ENCODE measurements around the gene LRWD1.
A peak's percentile ranks its signal among the peaks of the same experiment; 100 is the strongest.
"Not testable (repeated sequence)": the region's sequence is repeated elsewhere in the genome, so short reads cannot be mapped to it uniquely, and the experiment has no call there.

The LRWD1 gene

DNA sequence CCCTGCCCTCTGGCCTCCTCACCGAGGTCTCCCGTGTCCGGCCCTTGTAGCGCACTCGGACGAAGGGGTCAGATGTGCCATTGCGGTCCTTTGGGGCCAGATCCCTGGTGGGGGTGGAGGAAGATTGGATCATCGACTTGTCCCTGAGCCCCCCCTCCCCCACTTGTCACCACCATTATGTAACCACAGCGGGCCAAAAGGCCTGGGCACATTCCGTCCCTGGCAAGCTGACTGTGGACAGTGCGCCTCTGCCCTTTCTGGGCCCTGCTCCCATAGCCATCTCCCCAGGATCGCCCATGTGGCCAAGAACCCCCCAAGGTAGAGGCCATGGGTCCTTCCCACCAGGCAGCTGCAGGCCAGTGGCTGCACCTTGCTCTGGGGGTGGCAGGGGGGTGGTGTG lies 38.4 kb downstream of the LRWD1 start:
- DNase-seq = not testable (repeated sequence)

DNA sequence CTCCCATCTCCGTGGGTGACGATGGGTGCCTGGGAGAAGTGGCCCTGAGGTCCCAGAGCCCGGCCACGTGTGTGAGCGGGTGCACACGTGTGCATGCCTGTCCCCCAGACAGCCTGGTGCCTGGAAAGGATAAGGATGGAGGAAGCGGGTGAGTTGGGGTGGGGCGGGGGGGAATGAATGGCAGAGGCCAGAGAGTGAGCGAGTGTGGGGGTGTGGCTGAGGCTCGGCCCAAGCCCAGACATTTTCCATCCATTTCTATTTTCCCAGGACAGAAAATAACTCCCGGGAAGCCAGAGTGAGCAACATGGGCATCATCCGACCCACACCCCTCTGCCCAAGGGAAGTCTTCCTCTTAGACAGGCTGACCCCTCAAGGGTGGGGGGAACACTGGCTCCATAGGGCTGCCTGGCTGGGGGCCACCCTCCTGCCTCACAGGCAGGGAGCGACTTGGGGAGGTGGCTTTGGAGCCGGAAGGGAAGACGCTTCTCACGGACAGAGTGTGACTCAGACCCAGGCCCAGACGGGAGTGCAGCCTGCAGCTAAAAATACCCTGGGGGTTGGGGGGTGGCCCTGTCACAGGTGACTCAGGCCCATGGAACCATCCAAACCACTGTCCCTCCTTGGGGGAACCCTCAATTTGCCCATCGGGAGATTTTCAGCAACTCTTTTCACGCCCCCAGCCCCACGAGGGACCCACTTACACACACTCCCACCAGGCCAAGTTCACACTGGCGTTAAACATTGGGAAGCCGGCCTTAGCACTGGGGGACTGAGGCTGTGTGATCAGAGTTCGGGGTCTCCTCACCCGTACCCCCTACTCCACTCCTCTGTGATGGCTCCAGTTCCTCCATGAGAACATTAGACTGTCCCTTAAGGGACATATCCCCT lies 40.8 kb downstream of the LRWD1 start:
- DNase-seq = peak; percentile 29

DNA sequence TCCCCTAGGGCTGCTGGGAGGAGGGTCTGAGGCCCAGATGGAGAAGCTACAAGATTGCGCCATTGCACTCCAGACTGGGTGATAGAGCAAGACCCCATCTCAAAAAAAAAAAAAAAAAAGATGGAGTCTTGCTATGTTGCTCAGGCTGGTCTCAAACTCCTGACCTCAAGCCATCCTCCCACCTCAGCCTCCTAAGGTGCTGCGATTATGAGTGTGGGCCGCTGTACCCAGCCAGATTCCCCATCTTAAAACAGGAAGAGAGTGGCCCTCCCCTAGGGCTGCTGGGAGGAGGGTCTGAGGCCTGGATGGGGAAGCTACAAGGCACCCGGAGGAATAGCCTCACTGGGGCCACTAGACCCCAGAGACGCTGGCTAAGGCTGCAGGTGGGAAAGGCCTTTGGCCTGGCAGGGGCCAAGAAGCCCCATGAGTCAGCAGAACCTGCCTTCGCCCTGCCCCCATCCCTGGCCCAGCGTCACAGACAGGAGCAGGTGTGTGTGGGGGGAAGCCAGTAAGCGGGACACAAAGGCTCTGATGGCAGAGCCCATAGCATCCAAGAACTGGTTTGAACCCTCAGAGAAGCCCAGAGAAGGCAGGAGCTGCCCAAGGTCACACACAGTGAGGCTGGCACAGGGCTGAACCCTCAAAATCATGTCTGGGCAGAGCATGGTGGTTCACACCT lies 42.8 kb downstream of the LRWD1 start:
- not testable (repeated sequence) for DNase-seq

DNA sequence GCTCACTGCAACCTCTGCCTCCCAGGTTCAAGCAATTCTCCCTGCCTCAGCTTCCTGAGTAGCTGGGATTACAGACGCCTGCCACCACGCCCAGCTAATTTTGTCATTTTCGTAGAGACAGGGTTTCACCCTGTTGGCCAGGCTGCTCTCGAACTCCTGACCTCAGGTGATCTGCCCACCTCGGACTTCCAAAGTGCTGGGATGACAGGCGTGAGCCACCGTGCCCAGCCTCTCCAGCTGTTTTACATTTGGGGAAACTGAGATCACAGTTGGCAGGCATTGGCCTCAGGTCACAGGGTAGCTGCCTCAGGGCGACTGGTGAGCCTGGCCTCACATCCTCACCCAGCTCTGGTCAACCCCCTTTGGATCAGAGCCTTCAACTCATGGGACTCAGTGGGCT lies 45.8 kb downstream of the LRWD1 start:
- not testable (repeated sequence) for DNase-seq

DNA sequence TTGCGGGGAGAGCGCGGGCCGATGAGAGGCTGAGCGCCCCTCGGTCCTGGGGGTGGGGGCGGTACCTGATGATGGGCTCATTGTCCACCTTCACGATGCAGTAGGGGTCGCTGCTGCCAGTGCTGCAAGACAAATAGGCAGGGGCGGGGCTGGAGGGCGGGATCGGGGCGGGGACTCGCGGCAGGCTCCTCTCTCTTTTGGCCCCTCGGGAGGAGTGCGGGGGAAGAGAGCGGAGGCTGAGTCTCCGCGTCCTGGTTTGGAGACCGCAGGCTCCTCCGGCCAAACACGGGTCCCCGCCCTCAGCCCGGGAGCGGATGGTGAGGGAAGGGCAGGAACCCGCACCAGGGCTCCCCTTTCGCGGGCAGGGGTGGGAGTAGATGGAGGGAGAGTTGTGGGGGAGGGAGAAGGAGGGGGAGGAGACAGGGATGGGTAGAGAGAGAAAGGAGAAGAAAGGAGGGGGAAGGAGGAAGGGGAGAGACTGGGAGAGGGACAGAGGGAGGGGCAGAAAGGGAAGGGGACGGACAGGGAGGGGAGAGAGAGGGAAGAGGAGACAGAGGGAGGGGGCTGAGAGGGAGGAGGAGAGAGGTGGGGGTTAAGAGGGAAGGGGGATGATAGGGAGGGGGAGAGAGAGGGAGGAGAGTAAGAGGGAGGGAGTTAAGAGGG lies 47.2 kb downstream of the LRWD1 start:
- DNase-seq = not testable (repeated sequence)

DNA sequence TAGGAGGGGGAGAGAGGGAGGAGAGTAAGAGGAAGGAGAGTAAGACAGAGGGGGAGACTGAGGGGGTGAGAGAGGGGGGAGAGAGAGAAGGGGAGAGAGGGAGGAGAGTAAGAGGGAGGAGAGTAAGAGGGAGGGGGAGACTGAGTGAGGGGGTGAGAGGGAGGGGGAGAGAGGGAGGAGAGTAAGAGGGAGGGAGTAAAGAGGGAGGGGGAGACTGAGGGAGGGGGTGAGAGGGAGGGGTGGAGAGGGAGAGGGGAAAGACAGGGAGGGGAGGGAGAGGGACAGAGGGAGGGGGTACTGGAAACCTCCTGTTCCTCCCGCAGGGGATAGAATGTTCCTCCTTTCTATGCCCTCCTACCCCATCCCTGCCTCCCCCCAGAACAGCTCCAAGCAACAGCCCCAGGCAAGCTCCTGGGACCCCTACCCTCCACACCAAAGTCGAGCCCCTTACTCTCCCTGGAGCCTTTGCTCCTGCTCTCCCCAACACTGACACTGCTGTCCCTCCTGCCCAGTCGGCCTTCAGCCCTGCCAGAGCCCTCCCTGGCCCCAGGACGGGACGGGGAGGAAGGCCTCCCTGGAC lies 47.9 kb downstream of the LRWD1 start:
- DNase-seq = peak; percentile 42

DNA sequence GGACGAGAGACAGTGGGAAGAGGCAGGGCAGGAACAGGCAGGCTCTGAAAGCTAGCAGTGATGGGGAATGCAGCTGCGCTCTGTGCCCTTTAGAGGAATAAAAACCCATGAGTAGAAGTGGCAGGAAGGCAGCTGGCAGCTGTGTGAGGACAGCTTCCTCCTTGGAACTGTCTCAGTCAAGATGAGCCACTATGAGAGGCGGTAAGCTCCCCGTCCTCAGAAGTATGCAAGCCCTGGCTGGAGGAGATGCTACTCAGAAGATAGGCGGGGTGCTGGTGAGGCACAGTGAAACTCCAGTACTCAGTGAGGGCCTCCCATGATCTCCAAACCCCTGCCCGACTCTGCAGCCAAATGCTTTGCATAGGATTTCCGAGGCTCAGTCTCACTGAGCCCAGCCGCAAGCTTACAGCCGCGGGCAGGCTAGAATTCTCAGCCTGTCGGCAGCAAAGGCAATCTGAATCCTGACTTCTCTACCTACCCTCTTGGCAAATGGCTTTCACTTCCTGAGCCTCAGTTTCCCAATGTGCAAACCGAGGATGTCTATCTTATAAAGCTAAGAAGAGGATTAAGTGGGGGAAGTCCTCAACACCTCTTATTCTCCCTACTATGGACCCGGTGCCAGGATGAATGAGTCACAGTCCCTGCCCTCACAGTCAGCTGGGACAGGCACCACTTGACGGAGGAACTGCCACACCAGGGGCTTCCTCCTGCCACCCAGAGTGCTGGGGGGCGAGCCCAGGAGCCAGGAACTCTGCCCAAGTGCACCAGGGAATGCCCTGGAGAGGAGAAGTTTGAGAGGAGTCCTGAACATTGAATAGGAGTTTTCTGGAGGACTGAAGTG lies 50.3 kb downstream of the LRWD1 start:
- DNase-seq = not testable (repeated sequence)

DNA sequence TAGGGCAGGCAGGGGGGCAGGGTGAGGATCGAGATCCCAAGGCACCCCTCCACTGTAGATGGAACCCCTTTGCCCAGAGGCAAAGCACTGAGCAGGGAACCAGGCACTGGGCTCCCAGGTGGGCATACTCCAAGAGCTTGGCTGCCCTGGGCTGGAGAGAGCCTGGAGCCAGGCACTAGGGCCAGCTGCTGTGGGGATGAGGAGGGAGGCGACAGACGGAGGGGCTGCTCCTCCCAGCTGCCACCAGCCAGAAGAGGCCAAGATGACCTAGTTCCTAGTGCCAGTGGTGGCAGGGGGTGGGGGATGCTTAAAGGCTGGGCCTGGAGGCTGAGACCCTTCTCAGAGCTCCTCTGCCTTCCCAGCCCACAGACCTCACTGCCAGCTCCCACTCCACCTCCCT lies 51.1 kb downstream of the LRWD1 start:
- DNase-seq = not testable (repeated sequence)

DNA sequence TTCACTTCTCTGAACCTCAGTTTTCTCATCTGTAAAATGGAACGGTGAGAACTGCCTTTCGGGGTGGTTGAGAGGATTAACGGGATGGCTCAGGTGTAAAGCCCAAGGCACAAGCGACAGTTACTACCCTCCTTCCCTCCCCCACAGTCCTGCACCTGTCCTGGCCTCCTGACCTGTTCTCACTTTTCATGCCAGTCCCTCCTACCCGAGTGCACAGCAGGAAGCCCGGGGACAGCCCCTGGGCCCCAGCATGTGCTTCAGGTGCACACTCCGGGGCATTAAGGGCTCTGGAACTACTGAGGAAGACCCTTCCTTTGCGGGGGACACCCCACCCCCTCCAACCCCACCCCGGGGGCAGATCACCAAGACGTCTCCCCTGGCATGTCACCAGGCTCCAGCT lies 52.2 kb downstream of the LRWD1 start:
- not testable (repeated sequence) for DNase-seq

DNA sequence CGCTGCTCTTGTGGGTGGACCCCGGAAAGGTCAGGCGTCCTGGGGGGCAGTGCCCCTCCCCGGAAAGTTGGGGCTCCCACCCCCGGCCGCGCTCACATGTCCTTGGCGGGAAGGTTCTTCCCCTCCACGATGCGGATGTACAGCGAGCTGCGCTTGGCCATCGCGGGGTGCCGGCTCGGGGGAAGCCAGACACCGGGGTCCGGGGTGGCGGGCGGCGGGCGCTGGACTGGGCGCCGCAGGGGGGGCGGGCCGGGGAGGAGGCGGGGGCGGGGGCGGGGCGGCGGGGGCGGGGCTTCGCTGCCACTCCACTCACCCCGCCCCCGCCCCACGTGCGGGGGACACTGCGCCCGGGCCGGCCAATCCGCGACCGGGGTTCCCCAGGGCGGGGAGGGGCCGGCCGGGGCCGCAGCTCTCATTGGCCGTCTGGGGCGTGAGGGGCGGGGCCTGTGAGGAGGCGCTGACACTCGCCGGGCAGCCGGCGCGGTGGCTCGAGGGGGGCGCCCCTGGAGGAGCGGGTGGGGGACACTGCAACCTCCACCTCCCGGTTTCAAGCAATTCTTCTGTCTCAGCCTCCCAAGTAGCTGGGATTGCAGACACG lies 52.9 kb downstream of the LRWD1 start, which contains the start of gene RASA4B:
RASA4B (minus strand) TSS at position 228 of the 598 bp plus-strand sequence; CDS start at position 161, 67 bp downstream.
- DNase-seq = peak; percentile 51

DNA sequence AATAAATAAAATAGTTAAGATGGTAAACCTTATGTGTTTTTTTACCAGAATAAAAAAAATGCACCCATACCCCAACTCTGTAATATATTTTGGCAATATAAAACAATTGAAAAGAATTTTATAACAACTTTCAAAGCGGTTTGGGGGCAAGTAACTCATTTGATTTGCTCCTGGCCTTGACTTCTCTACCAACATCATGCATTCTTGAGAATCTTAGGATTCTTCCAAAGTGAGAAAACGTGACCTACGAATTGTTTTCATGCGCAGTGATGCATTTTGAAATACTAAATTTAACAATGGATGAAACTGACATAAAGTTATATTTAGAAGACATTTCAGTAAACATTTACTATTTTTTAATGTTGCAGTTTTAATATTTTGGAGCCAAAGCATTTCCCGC lies 56.0 kb downstream of the LRWD1 start:
- not testable (repeated sequence) for DNase-seq
